HEK293T (cell line): ENCODE measurements around the gene SGSH.

ENCODE experiments used
- ARNT ChIP-seq: fragments of 450-650 bp; IDR thresholded peaks from 2 replicates; pipeline ENCODE4 v1.6.1; 2017; ENCODE audit warnings: mild to moderate bottlenecking
- CTBP1 ChIP-seq: fragments of 450-650 bp; IDR thresholded peaks from 2 replicates; pipeline ENCODE4 v1.6.1; 2016; ENCODE audit warnings: borderline replicate concordance
- FOXK2 ChIP-seq: fragments of 450-650 bp; IDR thresholded peaks from 2 replicates; pipeline ENCODE4 v1.6.1; 2016; ENCODE audit warnings: mild to moderate bottlenecking
- FOXM1 ChIP-seq: fragments of 450-650 bp; IDR thresholded peaks from 2 replicates; pipeline ENCODE4 v1.6.1; 2017; ENCODE audit warnings: mild to moderate bottlenecking, borderline replicate concordance
- HDGF ChIP-seq: fragments of 450-650 bp; IDR thresholded peaks from 2 replicates; pipeline ENCODE4 v1.6.1; 2017; ENCODE audit warnings: antibody characterized with exemption, borderline replicate concordance
- L3MBTL2 ChIP-seq: fragments of 450-650 bp; conservative IDR thresholded peaks from 2 replicates; pipeline ENCODE4 v1.6.1; 2016; ENCODE audit warnings: mild to moderate bottlenecking
- SP1 ChIP-seq: fragments of 450-650 bp; IDR thresholded peaks from 2 replicates; pipeline ENCODE4 v1.6.1; 2017
- SUZ12 ChIP-seq: fragments of 450-650 bp; IDR thresholded peaks from 2 replicates; pipeline ENCODE4 v1.6.1; 2016; ENCODE audit warnings: mild to moderate bottlenecking
- ZNF384 ChIP-seq: fragments of 450-650 bp; IDR thresholded peaks from 2 replicates; pipeline ENCODE4 v1.6.1; 2016
- TF ChIP-seq, protein P1 (sequence below): fragments of 450-650 bp; IDR thresholded peaks from 2 replicates; pipeline ENCODE4 v1.6.1; 2016

DNA sequence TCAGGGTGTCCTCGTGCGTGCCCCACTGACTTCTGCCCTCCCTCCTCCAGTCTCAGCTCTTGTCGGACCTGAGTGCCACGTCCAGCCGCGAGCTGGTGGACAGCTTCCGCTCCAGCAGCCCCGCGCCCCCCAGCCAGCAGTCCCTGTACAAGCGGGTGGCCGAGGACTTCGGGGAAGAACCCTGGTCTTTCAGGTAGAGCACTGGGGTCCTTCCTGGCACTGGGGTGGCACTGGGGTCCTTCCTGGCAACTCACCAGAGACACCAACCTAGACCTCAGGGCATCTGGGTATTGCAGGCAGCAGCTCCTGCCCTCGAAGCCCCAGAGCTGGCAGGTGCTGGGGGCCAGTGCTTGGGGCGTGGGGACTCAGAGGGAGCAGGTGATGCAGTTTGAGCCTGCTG, 25.0 kb downstream of the SGSH start:
- TF ChIP-seq SP1 = no peak
- no peak for TF ChIP-seq FOXM1
- TF ChIP-seq HDGF = no peak
- no peak for TF ChIP-seq SUZ12
- no peak for TF ChIP-seq CTBP1
- TF ChIP-seq ARNT = no peak
- TF ChIP-seq FOXK2 = no peak
- no peak for TF ChIP-seq L3MBTL2
- TF ChIP-seq, protein P1, sequence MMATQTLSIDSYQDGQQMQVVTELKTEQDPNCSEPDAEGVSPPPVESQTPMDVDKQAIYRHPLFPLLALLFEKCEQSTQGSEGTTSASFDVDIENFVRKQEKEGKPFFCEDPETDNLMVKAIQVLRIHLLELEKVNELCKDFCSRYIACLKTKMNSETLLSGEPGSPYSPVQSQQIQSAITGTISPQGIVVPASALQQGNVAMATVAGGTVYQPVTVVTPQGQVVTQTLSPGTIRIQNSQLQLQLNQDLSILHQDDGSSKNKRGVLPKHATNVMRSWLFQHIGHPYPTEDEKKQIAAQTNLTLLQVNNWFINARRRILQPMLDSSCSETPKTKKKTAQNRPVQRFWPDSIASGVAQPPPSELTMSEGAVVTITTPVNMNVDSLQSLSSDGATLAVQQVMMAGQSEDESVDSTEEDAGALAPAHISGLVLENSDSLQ = no peak
- no peak for TF ChIP-seq ZNF384
